GM18502 (cell line): ENCODE measurements around the gene GREB1L.
"Not testable (repeated sequence)": the region's sequence is repeated elsewhere in the genome, so short reads cannot be mapped to it uniquely, and the experiment has no call there.

Experiments
- ATAC-seq: cut with Tn5 transposase; IDR thresholded peaks from one replicate; pipeline ENCODE4 v1.9.1; 2021; ENCODE audit warnings: mild to moderate bottlenecking; ENCODE audit not compliant: unreplicated experiment, poor library complexity

GREB1L gene

DNA sequence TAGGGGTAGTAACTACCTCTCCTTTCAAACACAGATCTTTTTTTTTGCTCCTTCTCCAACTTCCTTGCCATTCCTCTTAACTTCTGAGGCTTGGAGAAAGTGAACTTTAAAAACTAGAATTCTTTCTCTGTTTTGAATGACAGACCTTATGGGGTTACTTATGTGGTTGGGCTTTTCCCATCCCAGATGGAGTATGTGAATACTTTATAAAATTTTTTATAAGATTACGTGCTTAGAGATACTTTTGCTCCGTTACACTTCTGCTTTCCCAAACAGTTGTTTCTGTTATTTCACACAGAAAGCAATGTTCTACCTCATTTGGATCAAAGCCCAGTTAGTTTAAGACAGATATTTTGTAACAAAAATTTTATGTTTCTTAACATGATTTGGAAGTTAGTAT lies 20.2 kb downstream of the GREB1L start:
- ATAC-seq = no peak

DNA sequence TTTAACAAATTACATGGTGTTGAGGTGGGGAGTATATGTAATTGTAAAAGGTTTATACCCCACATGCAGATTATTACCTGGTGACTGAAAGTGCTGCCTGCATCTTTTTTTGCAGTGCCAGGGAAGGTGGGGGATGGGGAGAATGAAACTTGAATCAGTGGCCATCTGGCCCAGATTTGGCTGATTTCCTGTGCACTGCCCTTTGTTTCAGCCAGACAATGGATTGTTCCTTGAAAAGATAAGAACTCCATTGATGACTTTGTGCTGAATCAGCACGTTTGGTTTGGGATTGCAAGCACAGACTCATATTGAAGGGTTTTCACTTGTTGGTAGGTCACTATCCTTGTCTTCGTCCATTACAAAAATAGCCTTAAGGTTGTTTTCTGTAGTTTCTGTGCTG lies 20.9 kb downstream of the GREB1L start:
- no peak for ATAC-seq

DNA sequence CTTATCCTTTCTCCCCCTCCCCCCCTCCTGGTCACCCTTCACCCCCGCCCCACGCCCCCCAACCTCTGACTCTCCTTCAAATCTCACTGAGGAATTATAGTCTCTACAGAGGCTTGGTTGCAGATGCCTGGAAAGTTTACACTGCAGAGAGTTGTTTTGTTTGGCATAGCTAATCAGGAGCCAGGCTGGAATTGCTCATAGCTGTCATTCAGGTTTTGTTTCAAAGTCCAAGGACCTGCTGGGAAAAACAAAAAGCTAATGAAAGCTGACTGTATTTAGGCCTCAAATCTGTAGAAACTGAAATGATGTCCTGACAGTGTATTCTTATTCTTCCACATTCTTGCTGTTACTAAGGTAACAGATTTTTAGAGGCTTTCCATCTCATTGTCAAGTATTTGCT lies 22.6 kb downstream of the GREB1L start:
- no peak for ATAC-seq

DNA sequence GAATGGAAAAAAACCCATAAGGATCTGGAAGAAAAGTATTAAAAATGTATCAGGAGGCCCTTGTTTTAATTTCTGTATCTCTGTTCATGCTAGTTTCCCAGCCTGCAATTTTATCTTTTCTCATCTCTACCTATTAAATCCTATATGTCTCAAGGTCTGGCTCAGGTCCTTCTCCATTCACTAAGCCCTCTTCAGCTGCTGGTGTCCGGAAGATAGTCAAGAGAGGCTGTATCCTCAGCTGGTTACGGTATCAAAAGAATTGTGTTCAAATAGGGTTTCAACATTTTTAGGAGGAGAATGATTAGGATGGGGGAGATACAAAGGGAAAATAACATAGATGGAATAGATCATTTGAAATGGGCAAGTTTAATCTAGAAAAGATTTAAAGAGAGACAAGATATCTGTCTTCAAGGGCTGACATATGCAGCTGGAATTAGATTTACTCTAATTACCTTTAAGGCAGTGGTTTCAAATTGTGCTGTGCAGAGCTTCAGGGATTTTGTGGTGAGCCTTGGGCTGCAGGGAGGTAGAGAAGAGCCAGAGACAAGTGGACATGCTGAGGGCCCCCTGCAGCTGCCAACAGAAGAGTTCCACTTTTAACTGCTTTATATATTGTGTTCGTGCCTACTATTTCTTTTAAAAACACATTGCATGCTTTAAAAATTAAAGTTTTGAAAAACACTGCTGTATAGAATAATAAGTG lies 24.1 kb downstream of the GREB1L start:
- no peak for ATAC-seq

DNA sequence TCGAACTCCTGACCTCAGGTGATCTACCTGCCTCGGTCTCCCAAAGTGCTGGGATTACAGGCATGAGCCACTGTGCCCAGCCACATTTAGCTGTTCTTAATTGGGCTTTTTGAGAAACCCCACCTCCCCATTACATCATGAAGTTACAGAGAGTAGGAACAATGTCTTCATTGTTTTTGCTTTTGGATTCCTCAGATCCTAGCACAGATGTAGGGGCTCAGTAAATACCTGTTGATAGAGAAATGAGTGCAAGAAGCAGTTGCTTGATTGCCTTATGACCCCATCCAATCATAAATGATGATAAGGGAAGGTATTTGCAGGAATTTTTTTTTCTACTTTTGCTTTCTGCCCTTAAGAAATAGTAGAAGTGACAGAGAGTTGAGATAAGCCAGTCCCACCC lies 25.4 kb downstream of the GREB1L start:
- no peak for ATAC-seq

DNA sequence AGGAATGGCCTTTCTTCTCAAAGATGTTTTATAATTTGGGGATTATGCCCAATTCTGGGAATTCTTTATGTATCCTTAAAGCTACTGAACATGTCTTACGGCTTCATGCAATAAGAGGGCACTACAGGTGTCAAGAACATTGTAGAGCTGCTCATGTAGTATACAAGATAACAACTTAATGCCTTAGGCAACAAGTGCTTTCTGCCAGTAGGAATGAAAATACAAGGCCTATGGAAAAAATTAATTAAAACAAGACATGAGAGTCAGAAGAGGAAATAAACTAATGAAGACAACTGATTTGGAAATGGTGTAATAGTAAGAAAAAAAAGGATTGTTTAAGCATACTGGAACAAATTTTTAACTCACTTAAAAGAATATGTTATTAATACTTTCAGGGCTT lies 27.3 kb downstream of the GREB1L start:
- no peak for ATAC-seq

DNA sequence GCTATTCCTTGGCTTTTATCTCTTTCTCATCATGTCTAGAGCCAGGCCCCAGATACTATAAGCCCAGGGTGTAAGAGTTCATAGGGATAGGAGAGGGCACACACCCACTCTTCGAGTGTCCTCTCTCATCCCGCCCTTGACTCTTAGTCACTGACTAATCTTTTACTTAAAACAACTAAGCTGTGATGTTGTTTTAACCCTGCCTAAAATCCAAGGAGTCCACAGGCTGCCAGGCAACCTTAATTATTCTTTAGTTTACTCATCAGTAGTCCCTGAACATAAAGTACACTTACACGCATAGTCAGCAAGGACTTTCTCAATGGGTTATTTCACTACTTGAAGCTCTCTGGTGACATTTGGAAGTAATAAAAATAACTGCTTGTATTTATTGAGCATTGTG lies 28.4 kb downstream of the GREB1L start:
- no peak for ATAC-seq

DNA sequence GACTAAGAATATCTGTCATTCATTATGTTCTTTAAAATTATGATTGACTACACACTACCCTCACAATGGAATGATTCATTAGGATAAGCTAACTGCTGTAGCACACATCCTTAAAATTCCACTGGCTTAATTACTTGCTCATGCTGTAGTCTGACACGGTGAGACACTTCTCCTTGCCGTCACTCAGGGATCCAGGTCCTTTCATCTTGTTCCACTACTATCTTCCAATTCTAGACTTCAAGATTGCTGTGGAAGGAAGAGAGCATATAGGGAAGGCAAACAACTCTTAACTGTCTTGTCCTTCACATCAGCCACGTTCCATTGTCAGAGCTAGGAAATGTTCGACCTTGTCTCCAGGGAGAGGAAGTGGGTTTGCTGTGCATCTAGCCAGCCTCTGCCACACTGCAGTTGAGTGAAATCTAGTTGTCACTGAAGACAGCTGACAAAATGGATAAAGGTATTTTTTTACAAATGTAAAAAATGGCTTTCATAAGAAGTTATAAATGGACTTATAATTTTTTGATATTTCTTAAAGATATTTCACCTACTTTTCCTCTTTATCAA lies 30.1 kb downstream of the GREB1L start:
- ATAC-seq = no peak

DNA sequence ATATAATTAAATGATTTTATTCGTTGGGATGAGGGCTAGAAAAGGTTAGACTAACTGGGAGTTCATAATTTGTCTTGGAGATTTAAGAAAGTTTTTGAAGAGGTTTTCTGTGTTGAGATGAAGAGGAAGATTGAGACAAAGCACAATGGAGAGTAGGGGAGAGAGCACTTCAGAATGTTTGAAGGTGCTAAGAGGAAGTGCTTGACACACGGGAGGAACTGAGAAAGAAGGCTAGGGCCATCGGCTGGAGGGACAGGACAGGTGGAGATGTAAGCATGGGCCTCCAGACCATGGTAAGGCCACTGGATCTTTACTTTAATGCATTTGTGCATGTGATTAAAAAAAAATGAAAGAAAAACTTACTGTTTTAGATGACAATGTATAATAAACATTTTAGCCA lies 31.5 kb downstream of the GREB1L start:
- no peak for ATAC-seq

DNA sequence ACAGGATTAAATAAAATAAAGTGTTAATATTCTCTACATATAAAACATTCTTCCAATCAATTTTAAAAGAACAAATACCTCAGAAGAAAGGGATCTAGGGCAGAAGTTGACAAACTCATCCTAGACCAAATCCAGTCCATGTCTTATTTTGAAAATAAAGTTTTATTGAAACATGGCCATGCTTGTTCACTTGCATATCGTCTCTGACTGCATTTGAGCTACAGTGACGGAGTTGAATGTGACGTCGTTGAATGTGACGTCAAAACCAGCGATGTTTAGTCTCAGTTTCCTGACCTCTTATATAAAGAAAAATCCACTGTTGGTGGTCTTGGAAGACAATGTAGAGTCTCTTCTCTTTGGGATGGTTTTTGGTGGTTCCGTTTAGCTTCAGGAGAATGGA lies 33.6 kb downstream of the GREB1L start:
- ATAC-seq = no peak

DNA sequence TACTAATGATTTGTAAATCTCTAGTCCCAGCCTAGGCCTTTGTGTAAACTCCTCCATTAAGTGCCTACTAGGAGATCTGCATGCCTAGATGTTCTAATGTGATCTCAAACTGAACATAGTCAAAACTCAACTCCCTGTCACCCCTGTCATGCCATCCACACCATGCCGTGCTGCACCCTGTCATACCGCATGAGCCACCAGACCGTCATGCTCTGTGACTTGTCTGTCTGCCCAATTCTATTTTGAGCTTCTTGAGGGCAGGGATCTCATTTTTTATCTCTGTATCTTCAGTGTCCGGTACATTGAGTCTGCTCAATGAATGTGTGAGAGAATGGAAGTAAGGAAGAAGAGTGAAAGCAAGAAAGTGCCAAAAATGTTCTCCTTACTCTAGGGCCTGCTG lies 35.5 kb downstream of the GREB1L start:
- ATAC-seq = no peak

DNA sequence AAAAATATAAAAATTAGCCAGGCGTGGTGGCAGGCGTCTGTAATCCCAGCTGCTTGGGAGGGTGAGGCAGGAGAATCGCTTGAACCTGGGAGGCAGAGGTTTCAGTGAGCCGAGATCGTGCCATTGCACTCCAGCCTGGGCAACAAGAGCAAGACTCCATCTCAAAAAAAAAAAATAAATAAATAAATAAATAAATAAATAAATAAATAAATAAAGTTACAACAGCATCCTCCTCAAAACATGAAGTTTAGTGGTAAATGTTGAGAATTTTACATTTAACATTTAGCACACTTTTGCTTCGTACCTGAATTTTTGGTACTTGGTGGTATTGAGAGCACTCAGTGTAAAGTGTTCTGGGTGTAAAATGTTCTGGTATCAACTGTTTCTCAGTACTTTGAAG lies 36.2 kb downstream of the GREB1L start:
- not testable (repeated sequence) for ATAC-seq

DNA sequence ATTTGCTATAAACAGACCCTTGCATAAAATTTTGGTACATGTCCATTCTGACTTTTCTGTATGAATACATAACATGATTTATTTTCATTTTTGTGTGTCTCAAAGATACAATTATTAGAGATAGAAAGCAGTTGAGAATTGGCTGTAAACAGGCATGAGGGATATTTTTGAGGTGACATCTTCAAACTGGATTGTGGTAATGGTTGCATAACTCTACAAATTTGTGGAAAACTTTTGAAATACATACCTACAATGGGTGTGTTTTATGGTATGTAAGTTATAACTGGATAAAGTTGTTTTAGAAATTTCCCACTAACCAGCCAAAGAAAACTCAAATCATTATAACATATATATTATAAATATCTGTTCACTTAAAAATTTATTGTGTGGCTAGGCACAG lies 39.6 kb downstream of the GREB1L start:
- ATAC-seq = no peak

DNA sequence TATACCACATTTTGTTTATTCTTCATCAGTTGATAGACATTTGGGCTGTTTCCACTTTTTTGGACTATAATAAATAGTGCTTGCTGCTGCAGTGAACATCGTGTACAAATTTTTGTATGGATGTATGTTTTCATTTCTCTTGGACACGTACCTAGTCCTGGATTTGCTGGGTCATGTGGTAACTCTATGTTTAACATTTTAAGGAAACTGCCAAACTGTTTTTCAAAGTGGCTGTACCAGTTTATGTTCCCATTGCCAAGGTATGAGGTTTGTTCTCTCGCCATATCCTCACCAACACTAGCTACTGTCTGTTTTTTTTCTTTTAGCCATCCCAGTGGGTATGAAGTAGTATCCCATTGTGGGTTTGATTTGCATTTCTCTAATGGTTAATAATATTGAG lies 42.5 kb downstream of the GREB1L start:
- no peak for ATAC-seq

DNA sequence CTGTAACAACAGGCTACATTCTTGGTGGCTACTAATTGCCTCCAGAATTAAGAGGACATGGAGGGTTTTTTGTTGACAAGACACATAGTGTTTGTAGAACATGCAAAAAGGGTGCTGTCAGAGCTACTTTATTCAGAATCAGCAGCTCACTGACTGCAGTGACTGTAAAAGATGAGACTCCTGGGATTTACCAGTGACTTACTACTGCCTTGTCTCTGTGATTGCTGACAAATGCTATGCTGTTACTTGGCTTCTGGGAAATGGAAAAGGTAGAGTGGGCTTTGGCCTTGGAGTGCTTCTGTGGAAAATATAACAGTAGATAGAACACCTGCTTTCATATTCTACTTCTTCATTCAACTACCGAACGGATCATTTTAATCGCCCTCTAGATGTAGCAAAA lies 47.8 kb downstream of the GREB1L start:
- no peak for ATAC-seq

DNA sequence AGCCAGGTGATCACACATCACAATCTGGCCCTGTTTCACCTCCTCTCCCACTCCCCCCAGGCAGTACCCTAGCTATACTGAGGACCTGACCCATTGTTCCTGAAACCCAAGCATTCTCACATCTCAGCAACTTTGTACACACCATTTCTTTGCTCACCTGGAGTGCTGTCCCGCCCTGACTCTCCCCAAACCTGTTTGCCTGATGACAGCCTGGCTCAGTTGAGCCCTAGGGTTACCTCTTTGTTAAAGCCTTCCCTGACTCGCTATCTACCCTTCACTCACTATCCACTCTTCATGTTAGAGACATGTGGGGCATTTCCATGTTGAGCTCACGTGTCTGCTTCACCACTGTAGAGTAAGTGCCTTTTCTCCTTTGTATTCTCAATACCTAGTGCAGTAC lies 49.1 kb downstream of the GREB1L start:
- ATAC-seq = no peak

DNA sequence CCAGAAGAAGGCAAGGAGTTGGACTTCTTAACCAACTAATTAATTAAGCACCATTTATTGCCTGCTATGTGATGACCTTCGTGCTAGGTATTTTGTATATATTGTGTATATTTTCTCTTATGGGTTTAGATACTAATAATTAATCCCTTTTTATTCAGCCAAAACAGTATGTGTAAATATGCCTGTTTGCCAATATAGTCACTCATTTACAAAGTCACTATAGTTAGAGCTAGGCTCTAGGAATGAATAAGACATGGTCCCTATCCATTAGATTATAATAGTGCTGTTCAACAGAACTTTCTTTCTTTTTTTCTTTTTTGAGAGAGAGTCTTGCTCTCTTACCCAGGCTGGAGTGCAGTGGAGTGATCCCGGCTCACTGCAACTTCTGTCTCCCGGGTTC lies 51.4 kb downstream of the GREB1L start:
- no peak for ATAC-seq

DNA sequence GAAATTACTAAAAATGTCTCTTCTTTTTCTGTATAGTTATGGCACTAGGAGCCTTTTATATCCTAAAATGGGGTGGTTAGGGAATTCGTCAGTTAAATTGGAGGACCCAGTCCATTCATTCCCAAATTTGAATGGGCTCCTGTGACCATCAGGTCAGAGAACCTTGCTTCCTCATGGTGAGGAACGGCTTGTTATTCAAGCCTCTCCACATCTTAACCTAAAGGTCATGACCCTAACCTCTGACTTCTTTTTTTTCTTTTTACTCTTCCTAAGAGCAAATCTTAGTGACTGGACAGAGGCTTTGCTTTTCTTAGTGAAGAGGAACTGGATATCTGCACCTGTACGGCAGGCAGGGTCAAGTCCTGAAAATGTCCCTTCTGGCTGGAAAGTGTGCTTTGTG lies 53.1 kb downstream of the GREB1L start:
- no peak for ATAC-seq

DNA sequence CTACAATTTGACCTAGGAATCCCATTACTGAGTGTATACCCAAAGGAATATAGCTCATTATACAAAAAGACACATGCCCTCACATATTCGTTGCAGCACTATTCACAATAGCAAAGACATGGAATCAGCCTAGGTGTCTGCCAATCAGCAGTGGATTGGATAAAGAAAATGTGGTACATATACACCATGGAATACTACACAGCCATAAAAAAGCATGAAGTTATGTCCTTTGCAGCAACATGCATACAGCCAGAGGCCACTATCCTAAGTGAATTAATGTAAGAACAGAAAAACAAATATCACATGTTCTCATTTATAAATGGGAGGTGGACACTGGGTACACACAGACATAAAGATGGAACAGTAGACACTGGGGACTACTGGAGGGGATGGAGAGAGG lies 54.0 kb downstream of the GREB1L start:
- ATAC-seq = no peak

DNA sequence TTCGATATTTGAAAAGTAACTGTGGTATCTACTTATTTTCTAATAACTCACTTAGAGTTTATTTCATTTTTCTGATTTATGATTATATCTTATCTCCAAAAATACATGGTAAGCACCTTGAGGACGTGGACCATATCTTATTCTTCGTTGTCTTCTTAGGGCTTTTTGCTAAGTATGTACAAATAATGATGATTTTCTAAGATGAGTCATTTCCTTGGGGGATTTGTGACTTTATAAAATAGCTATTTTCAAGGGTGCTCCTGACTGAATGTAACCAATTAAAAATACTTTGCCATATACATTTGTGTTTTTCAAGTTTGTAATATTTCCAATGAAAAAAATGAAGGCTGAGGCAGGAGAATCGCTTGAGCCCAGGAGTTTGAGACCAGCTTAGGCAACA lies 56.3 kb downstream of the GREB1L start:
- no peak for ATAC-seq

DNA sequence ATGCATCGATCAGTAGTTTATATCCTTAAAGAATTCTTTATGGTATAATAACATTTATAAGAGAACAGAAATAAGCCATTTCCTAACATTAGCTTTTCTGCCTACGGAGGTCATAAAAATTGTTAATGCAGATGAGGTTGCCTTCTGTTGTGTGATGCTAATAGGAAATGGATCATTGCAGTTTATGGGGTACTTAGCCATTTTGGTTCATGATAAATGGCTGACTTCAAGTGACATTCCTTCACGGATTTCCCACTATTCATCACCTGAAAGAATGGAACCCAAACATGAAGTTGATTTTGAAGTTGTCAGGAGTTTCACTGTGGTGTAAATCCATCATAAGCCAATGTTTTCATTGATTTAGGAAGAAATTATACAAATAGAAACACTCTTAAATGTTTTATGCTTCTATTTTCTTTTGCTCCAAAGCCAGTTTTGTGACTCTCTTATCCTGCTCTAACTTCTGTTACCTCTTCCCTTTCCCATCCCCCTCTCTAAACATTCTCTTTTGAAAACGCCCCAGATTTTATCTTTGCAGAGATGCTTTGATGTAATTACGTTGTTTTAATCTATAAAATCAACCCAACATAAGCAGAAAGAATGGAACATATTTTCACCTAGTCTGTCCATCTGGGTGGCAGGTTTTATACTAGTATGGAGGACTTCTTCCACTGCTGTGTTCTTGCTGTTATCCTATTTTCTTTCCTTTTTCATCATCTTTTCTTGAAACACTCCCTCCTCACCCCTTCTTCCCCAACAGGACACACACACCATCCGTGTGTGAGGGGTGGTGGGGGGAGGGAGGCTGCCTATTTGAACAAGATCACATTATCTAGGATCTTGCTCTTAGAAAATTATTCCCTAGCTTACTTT lies 58.2 kb downstream of the GREB1L start:
- no peak for ATAC-seq

DNA sequence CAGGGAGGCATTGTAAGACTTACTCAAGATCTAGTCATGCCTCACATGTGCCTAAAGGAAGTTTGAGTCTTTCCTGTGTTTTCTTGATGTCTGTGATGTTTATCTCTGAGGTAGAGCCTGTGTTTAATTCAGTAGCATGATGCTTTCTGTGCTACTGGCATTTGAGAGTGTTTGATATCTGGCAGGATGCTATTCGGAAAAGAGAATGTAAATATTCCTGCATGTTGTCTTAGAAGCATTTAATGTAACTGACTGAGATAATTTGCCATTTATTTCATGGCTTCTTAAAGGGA lies 58.8 kb downstream of the GREB1L start:
- ATAC-seq = no peak
